ENCODE data around the gene MATR3. TPM values are rescaled to one million over a fixed set of nuclear protein-coding genes. Genes with fewer than 3 reads are reported as not detected.
A peak's percentile ranks its signal among the peaks of the same experiment; 100 is the strongest.

MATR3 gene
- total and polyA plus RNA-seq, 7 donors: 60.8 to 272 (median 194) TPM

DNA sequence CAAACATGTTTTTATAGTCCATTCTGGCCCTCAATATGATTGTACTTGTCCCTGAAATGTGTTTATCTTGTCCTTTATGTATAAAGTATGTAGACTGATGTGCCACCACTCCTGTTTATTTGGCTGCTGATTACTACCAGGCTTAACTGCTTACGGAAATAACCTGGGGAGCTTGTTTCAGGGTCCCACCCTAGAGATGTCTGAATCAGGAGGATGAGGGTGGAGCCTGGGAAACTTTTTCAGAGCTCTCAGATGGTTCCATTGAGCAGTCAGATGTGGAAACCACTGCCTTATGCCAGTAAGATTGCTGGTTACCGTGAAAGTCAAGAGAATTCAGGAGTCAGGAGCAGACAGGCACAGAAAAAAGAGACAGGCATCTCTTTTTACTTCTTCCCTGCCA lies 70.4 kb downstream of the MATR3 start:
- intact Hi-C loops (cut with DNase I): no loop called here
- peaks cover 16 to 55% (median 31%) of the 10 kb centered on the region in 4 donors for H3K36me3 ChIP-seq
- H3K9me3 ChIP-seq: no peaks in the 10 kb centered on the region
- H3K4me1 ChIP-seq: peaks cover 0 to 16% (median 6%) of the 10 kb centered on the region in 4 donors
- no peaks in the 10 kb centered on the region for H3K27me3 ChIP-seq
- 79 to 84% methylated on average over 2 of the region's 2 CpGs for WGBS, 2 donors
- H3K27ac ChIP-seq: no peak overlapping the region
- no peak for DNase-seq
- TF ChIP-seq EP300 (IDR thresholded peaks at IDR 0.05) (no peak), POLR2A (IDR thresholded peaks at IDR 0.05) (no peak), POLR2AphosphoS5 (IDR thresholded peaks at IDR 0.05) (no peak)
- TF ChIP-seq, protein P1, sequence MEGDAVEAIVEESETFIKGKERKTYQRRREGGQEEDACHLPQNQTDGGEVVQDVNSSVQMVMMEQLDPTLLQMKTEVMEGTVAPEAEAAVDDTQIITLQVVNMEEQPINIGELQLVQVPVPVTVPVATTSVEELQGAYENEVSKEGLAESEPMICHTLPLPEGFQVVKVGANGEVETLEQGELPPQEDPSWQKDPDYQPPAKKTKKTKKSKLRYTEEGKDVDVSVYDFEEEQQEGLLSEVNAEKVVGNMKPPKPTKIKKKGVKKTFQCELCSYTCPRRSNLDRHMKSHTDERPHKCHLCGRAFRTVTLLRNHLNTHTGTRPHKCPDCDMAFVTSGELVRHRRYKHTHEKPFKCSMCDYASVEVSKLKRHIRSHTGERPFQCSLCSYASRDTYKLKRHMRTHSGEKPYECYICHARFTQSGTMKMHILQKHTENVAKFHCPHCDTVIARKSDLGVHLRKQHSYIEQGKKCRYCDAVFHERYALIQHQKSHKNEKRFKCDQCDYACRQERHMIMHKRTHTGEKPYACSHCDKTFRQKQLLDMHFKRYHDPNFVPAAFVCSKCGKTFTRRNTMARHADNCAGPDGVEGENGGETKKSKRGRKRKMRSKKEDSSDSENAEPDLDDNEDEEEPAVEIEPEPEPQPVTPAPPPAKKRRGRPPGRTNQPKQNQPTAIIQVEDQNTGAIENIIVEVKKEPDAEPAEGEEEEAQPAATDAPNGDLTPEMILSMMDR (IDR thresholded peaks at IDR 0.05): no peak
- no peak overlapping the region for H3K4me3 ChIP-seq

DNA sequence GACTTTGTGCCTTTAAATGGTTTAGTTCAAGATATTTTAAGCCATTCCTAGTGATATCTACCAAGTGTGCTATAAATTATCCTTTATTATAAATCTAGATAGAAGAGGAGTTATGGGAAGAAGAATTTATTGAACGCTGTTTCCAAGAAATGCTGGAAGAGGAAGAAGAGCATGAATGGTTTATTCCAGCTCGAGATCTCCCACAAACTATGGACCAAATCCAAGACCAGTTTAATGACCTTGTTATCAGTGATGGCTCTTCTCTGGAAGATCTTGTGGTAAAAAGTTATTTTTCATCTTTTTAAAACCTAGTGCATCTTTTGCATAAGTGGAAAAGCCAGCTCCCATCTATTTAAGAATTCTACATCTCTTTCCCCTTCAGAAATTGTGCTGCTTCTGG lies 70.9 kb downstream of the MATR3 start:
- WGBS, 2 donors: 70 to 72% methylated on average over 2 of the region's 2 CpGs

DNA sequence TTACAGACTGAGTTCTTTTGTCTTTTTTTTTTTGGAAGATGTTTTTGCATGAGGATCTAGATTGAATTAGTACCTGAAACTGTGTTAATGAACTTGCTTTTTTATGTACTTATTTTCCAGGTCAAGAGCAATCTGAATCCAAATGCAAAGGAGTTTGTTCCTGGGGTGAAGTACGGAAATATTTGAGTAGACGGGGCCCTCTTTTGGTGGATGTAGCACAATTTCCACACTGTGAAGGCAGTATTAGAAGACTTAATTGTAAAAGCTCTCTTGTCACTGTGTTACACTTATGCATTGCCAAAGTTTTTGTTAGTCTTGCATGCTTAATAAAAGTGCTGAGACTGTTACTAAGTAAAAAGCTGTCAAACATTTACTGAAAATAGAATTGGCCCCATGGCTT lies 75.1 kb downstream of the MATR3 start:
- TF ChIP-seq, protein P1 (IDR thresholded peaks at IDR 0.05): no peak
- no peak for TF ChIP-seq EP300 (IDR thresholded peaks at IDR 0.05)
- TF ChIP-seq POLR2AphosphoS5 (IDR thresholded peaks at IDR 0.05): no peak
- no peak for TF ChIP-seq POLR2A (IDR thresholded peaks at IDR 0.05)
- intact Hi-C loops (cut with DNase I): no loop called here
- Histone ChIP-seq H3K36me3 (peaks cover 33 to 93% (median 37%) of the 10 kb centered on the region in 4 donors), H3K27me3 (no peaks in the 10 kb centered on the region), H3K4me3 (no peak overlapping the region), H3K27ac (no peak overlapping the region), H3K9me3 (no peaks in the 10 kb centered on the region), H3K4me1 (peaks cover 0 to 5% (median 4%) of the 10 kb centered on the region in 4 donors)
- no peak for DNase-seq
- WGBS, 2 donors: 80 to 84% methylated on average over 2 of the region's 2 CpGs

More for the DNA sequence above, 70.9 kb downstream of the MATR3 start:
- intact Hi-C loops (cut with DNase I): no loop called here
- Histone ChIP-seq H3K9me3 (no peaks in the 10 kb centered on the region), H3K27ac (no peak overlapping the region), H3K36me3 (peaks cover 22 to 60% (median 31%) of the 10 kb centered on the region in 4 donors), H3K27me3 (no peaks in the 10 kb centered on the region), H3K4me3 (no peak overlapping the region), H3K4me1 (peaks cover 0 to 16% (median 6%) of the 10 kb centered on the region in 4 donors)
- TF ChIP-seq POLR2A (IDR thresholded peaks at IDR 0.05) (no peak), POLR2AphosphoS5 (IDR thresholded peaks at IDR 0.05) (no peak)
- DNase-seq: no peak

DNA sequence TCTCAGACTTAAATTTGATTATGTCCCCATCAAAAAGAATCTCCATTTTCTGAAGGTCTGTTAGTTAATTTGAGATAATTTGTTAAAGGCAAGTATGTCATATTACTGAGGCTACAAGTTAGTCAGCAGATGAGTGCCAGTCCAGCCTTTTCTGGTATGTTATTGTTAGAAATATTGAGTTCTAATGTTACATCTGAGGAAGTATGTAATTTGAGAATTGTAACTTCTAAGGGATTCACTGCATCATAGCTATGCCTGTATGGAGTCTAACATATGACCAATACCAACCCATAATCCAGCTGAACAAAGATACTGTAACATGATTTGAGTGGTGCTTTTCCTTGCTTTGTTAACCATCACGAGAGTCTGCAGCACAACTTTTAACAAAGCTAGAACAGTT lies 75.6 kb downstream of the MATR3 start:
- 90 to 93% methylated on average over 1 of the region's 1 CpG for WGBS, 2 donors
- Histone ChIP-seq H3K4me1 (peaks cover 0 to 10% (median 7%) of the 10 kb centered on the region in 4 donors), H3K36me3 (peaks cover 29 to 87% (median 35%) of the 10 kb centered on the region in 4 donors), H3K9me3 (no peaks in the 10 kb centered on the region), H3K27me3 (no peaks in the 10 kb centered on the region), H3K4me3 (no peak overlapping the region), H3K27ac (no peak overlapping the region)
- DNase-seq: no peak
- TF ChIP-seq POLR2AphosphoS5 (IDR thresholded peaks at IDR 0.05): no peak
- TF ChIP-seq POLR2A (IDR thresholded peaks at IDR 0.05): no peak
- TF ChIP-seq EP300 (IDR thresholded peaks at IDR 0.05): no peak
- TF ChIP-seq, protein P1 (IDR thresholded peaks at IDR 0.05): no peak
- intact Hi-C loops (cut with DNase I): no loop called here

DNA sequence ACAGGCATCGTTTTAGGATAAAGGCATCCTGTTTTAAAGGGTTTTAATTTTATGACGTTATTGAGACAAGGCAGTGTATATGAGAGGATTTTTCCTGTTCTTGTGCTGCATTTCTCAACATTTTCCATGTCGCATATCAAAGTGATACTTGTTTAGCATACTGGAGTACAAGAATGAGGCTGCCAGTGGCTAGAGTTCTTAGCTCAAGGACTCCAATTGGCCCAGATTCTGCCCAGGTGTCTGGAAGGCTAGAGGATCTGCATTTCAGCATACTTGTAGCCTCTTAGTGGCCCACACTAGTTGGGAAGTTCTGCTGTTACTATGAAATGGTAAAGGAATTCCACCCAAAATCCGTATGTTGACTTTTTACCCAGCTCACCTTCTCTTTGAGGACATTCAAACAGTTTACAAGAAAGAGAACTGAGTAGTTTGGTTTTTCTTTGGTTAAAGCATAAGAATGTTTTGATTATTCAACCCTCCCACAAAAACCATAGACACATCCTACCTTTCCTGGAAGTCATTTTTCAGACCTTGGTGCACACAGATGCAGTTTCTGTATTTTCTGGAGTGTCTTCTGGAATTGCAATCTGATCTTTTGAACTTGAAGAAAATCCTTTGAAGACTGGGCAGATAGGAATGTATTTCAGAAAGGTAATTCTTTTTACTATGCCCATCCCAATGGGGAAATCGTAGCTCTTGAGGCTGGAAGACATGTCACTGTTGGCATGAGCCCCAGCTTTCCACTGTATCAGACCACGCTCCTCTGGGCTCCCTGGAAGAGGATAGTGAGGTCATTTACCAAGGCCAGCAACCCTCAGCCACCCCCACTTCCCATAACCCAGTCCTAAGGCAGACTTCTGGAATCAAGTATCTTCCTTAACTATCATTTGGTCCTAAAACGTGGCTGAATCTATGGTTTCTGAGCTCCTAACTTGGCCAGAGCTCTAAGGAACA lies 78.2 kb downstream of the MATR3 start:
- Histone ChIP-seq H3K4me3 (no peak overlapping the region), H3K27ac (no peak overlapping the region), H3K4me1 (peaks cover 0 to 16% (median 8%) of the 10 kb centered on the region in 4 donors), H3K27me3 (no peaks in the 10 kb centered on the region), H3K36me3 (peaks cover 7 to 67% (median 18%) of the 10 kb centered on the region in 4 donors), H3K9me3 (no peaks in the 10 kb centered on the region)
- DNase-seq: peak; percentile 38
- 87 to 88% methylated on average over 7 of the region's 7 CpGs for WGBS, 2 donors
- TF ChIP-seq POLR2AphosphoS5 (IDR thresholded peaks at IDR 0.05) (no peak), EP300 (IDR thresholded peaks at IDR 0.05) (no peak), POLR2A (IDR thresholded peaks at IDR 0.05) (no peak)
- TF ChIP-seq, protein P1 (IDR thresholded peaks at IDR 0.05): no peak
- intact Hi-C loops (cut with DNase I): no loop called here
